AG09309 (cell line): ENCODE measurements around the gene COL26A1.

Source experiments
- DNase-seq: peaks from one replicate; pipeline ENCODE4 v3.0.0-alpha.2; 2010; ENCODE audit warnings: low read depth
- H3K4me3 ChIP-seq: 2 replicates; pipeline ENCODE4 v1.5.1; 2011; ENCODE audit warnings: mild to moderate bottlenecking, low read depth, low read length, moderate library complexity; ENCODE audit not compliant: control insufficient read depth
- TF ChIP-seq, protein P1 (sequence below): IDR thresholded peaks from 2 replicates; pipeline ENCODE4 v1.5.1; 2011; ENCODE audit warnings: mild to moderate bottlenecking, low read depth, low read length, inconsistent platforms; ENCODE audit not compliant: insufficient read depth, control insufficient read depth; ENCODE audit errors: missing control alignments

The COL26A1 gene

DNA sequence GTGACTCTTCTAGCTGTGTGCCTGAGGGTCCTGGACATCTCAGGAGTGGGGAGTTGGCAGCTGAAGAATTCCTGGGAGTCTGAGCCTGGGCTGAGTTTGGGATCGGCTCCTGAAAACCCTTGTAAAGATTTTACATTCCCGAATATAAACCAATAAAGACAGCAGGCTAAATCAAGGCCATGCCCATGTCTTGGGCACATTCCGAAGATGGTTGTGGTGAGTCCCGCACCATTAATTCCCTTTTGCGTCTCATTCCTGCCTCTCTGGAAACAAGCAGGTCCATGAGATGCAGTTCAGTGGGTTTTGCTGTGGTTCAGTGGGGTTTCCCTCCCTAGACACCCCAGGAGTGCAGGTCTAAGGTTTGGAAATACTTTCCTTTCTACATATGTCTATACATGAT is 90.9 kb downstream of the COL26A1 start:
- TF ChIP-seq, protein P1, sequence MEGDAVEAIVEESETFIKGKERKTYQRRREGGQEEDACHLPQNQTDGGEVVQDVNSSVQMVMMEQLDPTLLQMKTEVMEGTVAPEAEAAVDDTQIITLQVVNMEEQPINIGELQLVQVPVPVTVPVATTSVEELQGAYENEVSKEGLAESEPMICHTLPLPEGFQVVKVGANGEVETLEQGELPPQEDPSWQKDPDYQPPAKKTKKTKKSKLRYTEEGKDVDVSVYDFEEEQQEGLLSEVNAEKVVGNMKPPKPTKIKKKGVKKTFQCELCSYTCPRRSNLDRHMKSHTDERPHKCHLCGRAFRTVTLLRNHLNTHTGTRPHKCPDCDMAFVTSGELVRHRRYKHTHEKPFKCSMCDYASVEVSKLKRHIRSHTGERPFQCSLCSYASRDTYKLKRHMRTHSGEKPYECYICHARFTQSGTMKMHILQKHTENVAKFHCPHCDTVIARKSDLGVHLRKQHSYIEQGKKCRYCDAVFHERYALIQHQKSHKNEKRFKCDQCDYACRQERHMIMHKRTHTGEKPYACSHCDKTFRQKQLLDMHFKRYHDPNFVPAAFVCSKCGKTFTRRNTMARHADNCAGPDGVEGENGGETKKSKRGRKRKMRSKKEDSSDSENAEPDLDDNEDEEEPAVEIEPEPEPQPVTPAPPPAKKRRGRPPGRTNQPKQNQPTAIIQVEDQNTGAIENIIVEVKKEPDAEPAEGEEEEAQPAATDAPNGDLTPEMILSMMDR: no peak
- DNase-seq: no peak

GRCh38 chr7:101457001-101457750 is 94.5 kb downstream of the COL26A1 start:
- no peak for DNase-seq
- TF ChIP-seq, protein P1: no peak

More for the DNA sequence above, 90.9 kb downstream of the COL26A1 start:
- no peak overlapping the region for H3K4me3 ChIP-seq

GRCh38 chr7:101465131-101465530 is 102.5 kb downstream of the COL26A1 start:
- no peak for DNase-seq
- H3K4me3 ChIP-seq: no peak overlapping the region
- TF ChIP-seq, protein P1: no peak

More at GRCh38 chr7:101457001-101457750, 94.5 kb downstream of the COL26A1 start:
- H3K4me3 ChIP-seq: no peak overlapping the region

DNA sequence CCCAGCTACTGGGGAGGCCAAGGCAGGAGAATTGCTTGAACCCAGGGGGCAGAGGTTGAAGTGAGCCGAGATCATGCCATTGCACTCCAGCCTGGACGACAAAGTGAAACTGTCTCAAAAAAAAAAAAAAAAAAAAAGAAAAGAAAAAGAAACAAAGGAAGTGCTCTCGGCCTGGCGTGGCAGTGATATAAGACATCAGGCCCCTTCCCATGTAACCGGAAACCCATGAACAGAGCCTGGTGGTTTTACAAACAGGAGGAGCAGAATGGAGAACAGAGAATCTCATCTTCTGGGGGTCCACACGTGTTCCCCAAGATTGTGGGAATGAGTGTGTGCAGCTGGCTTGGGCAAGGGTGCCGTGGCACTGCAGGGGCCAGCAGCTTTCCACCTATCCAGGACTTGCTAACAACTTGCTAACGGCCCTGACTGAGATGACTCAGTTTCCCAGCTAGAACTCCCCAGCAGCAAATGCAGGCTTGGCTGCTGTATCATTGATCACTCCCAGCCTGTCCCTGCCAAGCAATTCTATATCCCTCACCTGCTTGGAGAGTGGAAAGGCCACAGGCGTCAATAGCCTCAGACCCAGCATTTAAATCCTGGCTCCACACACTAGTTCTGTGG is 103.0 kb downstream of the COL26A1 start:
- H3K4me3 ChIP-seq: no peak overlapping the region
- TF ChIP-seq, protein P1: no peak
- DNase-seq: no peak

GRCh38 chr7:101466871-101467270 is 104.2 kb downstream of the COL26A1 start:
- no peak for DNase-seq
- TF ChIP-seq, protein P1: no peak

DNA sequence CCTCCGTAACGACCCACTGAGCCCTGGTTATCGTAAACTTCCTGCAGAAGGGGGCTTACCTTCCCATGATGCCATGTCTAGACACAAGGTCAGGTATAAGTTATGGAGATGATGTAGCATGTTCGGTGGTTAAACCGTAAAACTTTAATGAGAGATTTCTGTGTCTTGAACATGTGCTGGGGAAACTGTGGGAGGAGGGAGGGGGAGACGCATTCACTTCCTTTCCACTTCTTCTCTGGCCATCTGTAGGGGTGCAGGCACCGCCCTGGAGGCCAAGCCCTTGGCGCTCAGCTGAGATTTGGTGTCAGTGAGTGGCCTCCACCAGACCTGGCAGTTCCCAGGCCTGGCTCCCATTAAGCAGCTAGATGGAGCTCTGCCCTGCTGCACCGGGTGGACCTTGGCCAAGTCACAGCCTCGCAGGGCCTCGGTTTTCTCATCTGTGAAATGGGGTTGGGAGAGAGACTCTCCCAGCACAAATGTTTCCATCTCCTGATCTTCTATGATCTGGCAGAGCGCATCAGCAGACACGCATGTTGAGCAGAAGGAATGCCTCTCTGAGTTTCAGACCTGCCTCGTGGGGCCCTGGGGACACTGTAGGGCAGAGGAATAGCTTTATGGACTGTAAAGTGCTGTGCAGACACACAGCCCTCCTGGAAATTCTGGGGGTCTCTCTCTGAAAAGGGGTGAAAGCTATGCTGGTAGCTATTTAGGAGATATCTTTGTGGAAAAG is 106.0 kb downstream of the COL26A1 start:
- DNase-seq: no peak
- TF ChIP-seq, protein P1: no peak
- no peak overlapping the region for H3K4me3 ChIP-seq

More at GRCh38 chr7:101466871-101467270, 104.2 kb downstream of the COL26A1 start:
- H3K4me3 ChIP-seq: no peak overlapping the region
